Activated naive CD4-positive, alpha-beta T cell treated with Interleukin-2 at 50 U/mL for 16 hours (primary cell): Measurements from ENCODE around the gene AP1S1.
"Not testable (repeated sequence)": the region's sequence is repeated elsewhere in the genome, so short reads cannot be mapped to it uniquely, and the experiment has no call there.

Source experiments
- DNase-seq: peaks from one replicate; pipeline ENCODE4 v3.0.0-alpha.2; 2020

The AP1S1 gene

GRCh38 chr7:101153969-101154692 lies at the start of gene AP1S1:
AP1S1 (plus strand) TSS chr7:101154476; CDS start chr7:101154515, 39 bp downstream.
- DNase-seq, result peak; percentile 89

GRCh38 chr7:101104799-101105198 lies 49.5 kb upstream of the AP1S1 start:
- no peak for DNase-seq

GRCh38 chr7:101105248-101105647 lies 49.0 kb upstream of the AP1S1 start:
- not testable (repeated sequence) for DNase-seq

- no peak for DNase-seq
Observed at GRCh38 chr7:101106386-101106785, 47.9 kb upstream of the AP1S1 start.

- no peak for DNase-seq
Observed at GRCh38 chr7:101108330-101108857, 45.9 kb upstream of the AP1S1 start.

GRCh38 chr7:101108961-101109360 lies 45.3 kb upstream of the AP1S1 start:
- no peak for DNase-seq

GRCh38 chr7:101109368-101109767 lies 44.9 kb upstream of the AP1S1 start:
- DNase-seq, result no peak

- DNase-seq, result no peak
Observed at GRCh38 chr7:101111261-101111660, 43.0 kb upstream of the AP1S1 start.

- DNase-seq, result no peak
Observed at GRCh38 chr7:101112233-101112632, 42.0 kb upstream of the AP1S1 start.

- not testable (repeated sequence) for DNase-seq
Observed at GRCh38 chr7:101113140-101113539, 41.1 kb upstream of the AP1S1 start.

- DNase-seq, result no peak
Observed at GRCh38 chr7:101113836-101114235, 40.4 kb upstream of the AP1S1 start.

GRCh38 chr7:101114492-101114891 lies 39.8 kb upstream of the AP1S1 start:
- DNase-seq, result no peak

- DNase-seq, result no peak
Observed at GRCh38 chr7:101115215-101115614, 39.1 kb upstream of the AP1S1 start.

GRCh38 chr7:101116898-101117297 lies 37.4 kb upstream of the AP1S1 start:
- DNase-seq, result no peak

- DNase-seq, result no peak
Observed at GRCh38 chr7:101118856-101119255, 35.4 kb upstream of the AP1S1 start.

GRCh38 chr7:101119876-101120275 lies 34.4 kb upstream of the AP1S1 start:
- DNase-seq, result no peak

GRCh38 chr7:101120315-101120714 lies 34.0 kb upstream of the AP1S1 start:
- DNase-seq, result no peak

GRCh38 chr7:101121631-101121990 lies 32.7 kb upstream of the AP1S1 start:
- not testable (repeated sequence) for DNase-seq

- no peak for DNase-seq
Observed at GRCh38 chr7:101121991-101122932, 32.0 kb upstream of the AP1S1 start.

- no peak for DNase-seq
Observed at GRCh38 chr7:101122933-101123702, 31.2 kb upstream of the AP1S1 start.

GRCh38 chr7:101123703-101124068 lies 30.6 kb upstream of the AP1S1 start:
- no peak for DNase-seq

GRCh38 chr7:101124376-101125056 lies 29.8 kb upstream of the AP1S1 start:
- no peak for DNase-seq
